ENCODE data around the gene RAB40C. TPM values are rescaled to one million over a fixed set of nuclear protein-coding genes. Genes with fewer than 3 reads are reported as not detected.

RAB40C gene
- total and polyA plus RNA-seq, 9 of the 15 experiments (the other 6 are each of a cell fraction or from before 2014, with no cell fraction given) = 0.17 to 23.4 (median 8.7) TPM

DNA sequence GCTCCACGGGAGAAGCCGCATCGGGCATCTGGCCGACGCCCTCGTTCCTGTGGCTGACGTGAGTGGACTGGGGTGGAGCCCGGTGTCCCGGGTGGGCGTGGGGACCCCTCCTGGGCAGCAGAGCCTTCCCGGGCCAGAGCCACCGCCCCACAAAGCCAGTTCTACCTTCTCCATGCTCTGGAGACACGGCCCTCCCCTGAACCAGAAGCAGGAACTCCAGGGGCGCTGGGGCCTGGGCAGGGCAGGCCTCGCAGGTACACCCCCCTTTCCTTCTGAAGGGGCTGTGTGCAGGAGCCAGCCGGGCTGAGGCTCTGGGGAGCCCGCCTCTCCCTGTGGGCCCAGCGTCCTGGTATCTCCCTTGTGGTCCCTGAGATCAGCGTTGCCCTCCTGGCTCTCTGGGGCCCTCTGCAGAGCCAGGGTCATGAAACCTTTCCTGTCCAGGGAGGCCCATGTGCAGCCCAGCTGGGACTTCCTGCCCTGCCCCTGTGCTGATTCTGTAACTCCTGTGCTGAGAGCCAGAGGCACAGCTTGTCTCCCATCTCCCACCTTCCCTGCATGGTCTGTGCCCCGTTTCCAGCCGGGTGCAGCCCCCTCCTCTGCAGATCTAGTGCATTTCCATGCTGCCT lies 13.6 kb upstream of the RAB40C start (continued):
- TF ChIP-seq MGA (IDR thresholded peaks at IDR 0.05) = no peak
- no peak for TF ChIP-seq ETV6 (IDR thresholded peaks at IDR 0.05; ENCODE audit: borderline replicate concordance in 1 of 2, low read depth in 2 of 2, low read length in 1 of 2)
- TF ChIP-seq ETV6 (CRISPR knock-in tag; IDR thresholded peaks at IDR 0.05; ENCODE audit: borderline replicate concordance) = no peak
- TF ChIP-seq ZNF445 (CRISPR knock-in tag; IDR thresholded peaks at IDR 0.05; ENCODE audit: low read depth) = no peak
- TF ChIP-seq MYNN (IDR thresholded peaks at IDR 0.05) = no peak
- TF ChIP-seq MYNN (CRISPR knock-in tag; IDR thresholded peaks at IDR 0.05) = no peak
- TF ChIP-seq TBP (optimal IDR thresholded peaks at IDR 0.05; ENCODE audit: low read depth, low read length) = no peak
- TF ChIP-seq ZC3H4 (CRISPR knock-in tag; IDR thresholded peaks at IDR 0.05; ENCODE audit: borderline replicate concordance) = no peak
- TF ChIP-seq ZFX (CRISPR knock-in tag; IDR thresholded peaks at IDR 0.05) = peak; percentile 25; the same call in 1 of the 2 replicates
- TF ChIP-seq ZNF551 (CRISPR knock-in tag; IDR thresholded peaks at IDR 0.05) = no peak
- TF ChIP-seq ZSCAN29 (IDR thresholded peaks at IDR 0.05) = no peak
- no peak for TF ChIP-seq ATF6 (CRISPR knock-in tag; IDR thresholded peaks at IDR 0.05)
